Stromal cell of bone marrow (primary cell): Measurements from ENCODE around the gene NUP210L.

ENCODE experiments used
- DNase-seq: peaks from one replicate; pipeline ENCODE4 v3.0.0-alpha.2; 2012; ENCODE audit warnings: low read depth

NUP210L gene

GRCh38 chr1:153963850-153964331 lies 191.0 kb downstream of the NUP210L start:
- DNase-seq: no peak

GRCh38 chr1:153963030-153963849 lies 191.6 kb downstream of the NUP210L start, which contains the start of gene SLC39A1:
Gene SLC39A1 (minus strand): TSS chr1:153963537. CDS start chr1:153962715, 822 bp downstream.
- peak; percentile 93 for DNase-seq

DNA sequence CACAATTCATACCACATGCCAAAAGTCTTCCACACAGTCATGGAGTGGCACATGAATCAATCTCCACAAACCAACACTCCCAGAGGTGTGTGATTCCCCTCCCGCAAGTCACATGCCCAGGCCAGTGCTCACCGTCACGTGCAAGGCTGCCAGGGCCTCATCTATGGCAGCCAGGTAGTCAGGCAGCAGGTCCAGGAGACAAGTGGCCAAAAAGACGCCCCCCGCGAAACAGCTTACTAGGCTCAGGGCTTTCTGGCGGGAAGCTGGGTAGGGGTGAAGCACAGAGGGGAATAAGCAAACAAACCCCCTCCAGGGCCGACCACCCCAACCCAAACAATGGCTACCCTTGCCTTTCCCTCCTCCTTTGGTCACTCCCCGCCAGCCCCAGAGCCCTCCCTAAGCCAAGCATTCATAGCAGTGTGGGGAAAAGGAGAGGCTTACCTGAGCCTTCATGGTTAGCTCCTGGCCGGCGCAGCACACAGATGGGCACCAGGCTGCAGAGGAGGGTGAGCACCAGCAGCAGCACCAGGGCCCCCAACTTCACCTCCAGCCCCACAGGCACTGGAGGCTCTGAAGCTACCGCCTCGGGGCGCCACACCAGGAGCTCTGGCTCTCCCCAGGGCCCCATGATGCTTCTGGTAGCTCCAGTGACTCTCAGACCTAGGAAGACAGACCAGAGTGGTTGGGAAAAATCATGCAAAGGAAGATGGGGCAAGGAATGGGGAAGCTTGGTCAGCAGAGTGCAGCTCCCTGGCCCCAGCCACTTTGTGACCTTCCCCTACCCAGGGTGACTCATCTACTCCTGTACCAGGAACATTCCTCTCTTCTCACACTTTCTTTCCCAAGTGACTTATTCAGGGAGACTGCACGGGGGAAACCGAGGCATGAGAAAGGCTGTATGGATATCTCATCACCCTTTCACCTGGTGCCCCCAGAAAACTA lies 192.5 kb downstream of the NUP210L start:
- no peak for DNase-seq

- DNase-seq: no peak
These were observed 193.5 kb downstream of the NUP210L start for GRCh38 chr1:153961421-153961820.

- no peak for DNase-seq
These were observed 194.7 kb downstream of the NUP210L start for GRCh38 chr1:153960206-153960605.

DNA sequence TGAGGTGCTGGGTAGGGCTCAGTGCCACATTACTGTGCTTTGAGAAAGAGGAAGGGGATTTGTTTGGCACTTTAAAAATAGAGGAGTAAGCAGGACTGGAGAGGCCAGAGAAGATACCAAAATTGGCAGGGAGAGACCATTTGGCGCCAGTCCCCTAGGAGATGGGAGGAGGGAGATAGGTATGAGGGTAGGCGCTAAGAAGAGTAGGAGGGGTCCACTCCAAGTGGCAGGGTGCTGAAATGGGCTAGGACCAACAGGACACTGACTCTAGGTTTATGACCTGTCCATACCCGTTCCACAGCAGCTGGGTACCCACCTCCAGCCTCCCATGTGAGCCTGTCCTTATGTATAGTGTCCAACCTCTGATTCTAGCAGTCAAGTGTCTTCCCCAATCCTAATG lies 195.4 kb downstream of the NUP210L start:
- no peak for DNase-seq

GRCh38 chr1:153958961-153959260 lies 196.0 kb downstream of the NUP210L start:
- no peak for DNase-seq

DNA sequence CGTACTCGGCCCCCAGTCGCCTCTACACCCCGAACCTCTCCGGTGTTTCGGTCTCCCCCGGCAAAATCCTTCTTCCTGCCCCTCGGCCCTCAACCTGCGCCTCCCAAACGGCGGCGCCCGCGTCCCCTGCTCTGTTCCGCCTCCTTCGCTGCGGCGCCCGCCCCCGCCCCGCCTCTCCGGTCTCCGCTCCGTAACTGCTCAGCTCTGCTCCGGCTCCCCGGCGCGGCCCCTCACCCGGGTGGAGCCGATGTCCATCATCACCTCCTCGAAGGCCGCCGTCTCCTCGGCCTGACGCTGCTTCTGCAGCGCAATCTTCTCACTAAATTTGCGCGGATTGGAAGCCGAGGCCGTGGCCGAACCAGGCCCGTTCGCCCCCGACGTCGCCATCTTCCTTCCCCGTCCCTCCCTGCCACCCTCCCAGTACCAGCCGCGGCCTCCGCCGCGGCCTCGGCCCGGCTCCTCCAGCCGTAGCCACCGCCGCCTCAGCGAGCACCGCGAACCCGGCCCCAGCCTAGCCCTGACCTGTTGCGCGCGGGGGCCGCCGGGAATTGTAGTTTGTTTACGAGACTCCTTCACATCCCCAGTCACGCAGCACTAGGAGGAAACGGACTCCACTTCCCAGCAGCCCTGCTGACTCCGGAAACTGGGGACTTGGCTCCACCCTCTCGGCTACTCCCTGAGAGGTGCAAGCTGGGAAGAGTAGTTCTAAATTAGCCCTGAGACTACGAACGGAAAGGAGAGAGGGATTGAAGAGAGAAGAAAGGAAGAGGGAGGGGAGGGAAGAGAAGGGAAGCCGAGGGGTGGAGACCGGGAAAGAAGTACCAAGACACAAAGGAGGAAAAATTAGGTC lies 196.5 kb downstream of the NUP210L start, which contains the start of gene CRTC2:
TSS of gene CRTC2 (minus strand) at position 502 of the 850 bp plus-strand sequence. CDS start at position 387, 115 bp downstream.
- peak; percentile 99 for DNase-seq

DNA sequence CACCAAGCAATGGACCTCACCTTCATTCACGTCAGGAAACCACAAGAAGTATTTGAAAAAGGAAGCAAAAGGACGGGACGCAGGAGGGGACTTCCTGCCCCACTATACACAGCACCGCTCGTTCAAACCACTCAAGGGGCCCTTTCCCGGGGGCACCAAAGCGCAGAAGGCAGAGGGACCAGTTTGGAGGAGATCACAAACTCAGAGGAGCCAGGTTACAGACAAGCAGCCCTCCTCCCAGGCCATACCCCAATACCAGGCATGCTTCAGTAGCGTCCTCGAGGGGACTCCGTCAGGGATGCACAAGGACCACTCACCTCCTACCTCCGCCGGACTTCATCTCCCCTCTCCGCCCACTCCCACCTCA lies 197.1 kb downstream of the NUP210L start:
- no peak for DNase-seq

- DNase-seq: no peak
These were observed 197.7 kb downstream of the NUP210L start for GRCh38 chr1:153956997-153957715.

DNA sequence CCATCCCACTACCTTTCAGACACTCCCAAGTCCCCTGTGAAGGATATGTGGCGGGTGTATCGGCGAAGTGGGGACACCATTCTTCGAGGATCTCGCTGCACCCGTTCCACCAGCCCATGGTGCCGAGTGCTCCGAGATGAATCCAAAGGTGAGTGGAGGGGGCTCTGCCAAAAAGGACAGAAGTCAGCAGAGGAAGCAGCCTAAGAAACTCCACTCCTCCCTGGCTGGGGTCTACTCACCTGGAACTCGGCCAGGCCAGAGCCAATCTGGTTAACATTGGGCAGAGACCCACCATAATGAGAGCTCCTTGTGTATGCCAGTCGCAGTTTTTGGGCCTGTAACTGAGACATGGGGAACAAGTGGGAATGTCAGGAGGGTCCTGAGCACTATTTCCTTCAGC lies 200.0 kb downstream of the NUP210L start:
- DNase-seq: no peak

GRCh38 chr1:153953859-153954365 lies 201.0 kb downstream of the NUP210L start:
- no peak for DNase-seq

DNA sequence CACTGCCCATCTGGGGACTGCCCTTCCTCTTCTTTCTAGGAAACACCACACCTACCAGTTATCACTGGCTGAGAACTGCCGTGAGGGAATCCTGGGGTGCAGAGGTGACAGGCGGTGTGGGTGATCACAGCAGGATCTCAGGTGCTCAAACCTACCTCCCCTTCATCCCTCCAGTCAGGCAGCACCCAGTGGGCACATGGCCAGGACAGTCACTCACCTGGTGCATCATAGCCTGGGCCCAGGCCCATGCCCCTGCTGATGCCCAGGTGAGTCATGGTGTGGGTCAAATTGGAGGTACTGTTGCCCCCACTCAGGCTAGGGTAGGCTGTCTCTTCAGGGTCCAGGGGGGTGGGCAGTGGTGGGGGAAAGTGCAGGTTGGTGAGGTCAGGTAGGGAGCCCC lies 203.1 kb downstream of the NUP210L start:
- no peak for DNase-seq

- DNase-seq: no peak
These were observed 203.7 kb downstream of the NUP210L start for GRCh38 chr1:153951183-153951582.

DNA sequence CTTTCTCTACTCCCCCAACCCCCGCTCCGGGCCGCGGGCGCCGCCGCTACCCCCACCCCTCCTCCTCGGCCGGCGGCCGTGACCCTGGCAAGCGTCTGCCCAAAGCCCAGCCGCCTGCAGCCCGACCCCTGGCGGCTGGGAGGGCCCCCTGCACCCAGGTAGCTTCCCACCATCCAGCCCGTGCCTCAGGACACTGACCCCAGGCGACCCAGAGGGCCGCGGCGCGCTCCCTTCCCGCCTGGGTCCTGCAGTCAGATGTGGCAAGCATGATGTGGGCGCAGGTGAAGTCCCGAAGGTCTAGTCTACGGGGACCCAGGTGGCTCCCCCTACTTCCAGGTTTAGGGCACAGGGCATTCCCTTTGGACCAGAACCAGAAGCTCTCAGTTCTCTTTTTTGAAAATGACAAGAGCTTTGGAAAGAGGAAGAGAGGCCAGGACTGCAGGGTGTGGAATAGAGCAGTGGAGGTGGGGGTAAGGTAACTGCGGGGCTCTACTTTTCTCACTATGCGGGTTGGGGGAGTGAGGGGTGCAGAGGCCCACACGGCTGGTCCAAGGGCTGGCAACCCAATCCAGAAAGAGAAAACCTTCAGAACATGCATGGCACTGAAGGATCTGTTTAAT lies 208.1 kb downstream of the NUP210L start, which contains the start of gene DENND4B:
TSS of gene DENND4B (minus strand) at position 97 of the 620 bp plus-strand sequence. CDS start 2,344 bp downstream, outside the sequence.
- peak; percentile 59 for DNase-seq

DNA sequence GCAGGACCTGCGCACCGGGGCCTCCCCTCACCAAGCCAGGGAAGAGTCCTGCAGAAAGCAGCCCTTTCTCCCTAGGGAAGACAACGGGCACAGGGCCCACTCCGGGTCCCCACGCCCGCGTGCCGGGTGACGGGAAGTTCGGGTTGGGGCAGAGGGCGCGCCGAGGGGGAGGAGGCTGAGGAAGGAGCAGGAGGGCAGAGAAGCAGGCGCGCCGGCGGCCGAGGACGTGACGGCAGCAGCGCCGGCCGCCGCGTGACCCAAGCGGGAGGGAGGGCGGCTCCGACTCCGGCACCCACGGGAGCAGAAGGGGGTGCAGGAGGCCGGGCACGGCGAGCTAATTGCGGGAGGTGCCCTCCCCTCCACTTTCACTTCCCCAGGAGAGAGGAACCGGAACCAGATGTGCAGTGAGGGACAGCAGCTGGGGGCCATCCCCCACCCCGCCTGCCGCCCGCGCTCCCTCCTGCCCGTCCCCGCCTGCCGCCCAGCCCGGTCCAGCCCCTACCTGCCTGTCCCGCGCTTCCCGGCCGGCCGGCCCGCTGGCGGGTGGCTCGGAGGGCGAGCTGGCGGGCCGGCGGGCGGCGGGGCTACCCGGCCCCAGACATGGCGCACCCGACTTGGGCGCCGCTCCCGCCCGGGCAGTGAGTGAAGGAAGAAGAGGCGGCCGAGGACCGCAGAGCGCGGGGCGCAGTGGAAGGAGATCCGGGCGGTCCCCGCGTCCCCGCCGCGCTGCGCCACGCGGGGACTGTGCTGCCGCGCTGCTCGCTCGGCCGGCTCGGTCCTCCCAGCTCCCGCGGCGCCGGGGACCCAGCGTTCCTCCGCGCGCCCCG lies 208.9 kb downstream of the NUP210L start:
- peak; percentile 56 for DNase-seq

DNA sequence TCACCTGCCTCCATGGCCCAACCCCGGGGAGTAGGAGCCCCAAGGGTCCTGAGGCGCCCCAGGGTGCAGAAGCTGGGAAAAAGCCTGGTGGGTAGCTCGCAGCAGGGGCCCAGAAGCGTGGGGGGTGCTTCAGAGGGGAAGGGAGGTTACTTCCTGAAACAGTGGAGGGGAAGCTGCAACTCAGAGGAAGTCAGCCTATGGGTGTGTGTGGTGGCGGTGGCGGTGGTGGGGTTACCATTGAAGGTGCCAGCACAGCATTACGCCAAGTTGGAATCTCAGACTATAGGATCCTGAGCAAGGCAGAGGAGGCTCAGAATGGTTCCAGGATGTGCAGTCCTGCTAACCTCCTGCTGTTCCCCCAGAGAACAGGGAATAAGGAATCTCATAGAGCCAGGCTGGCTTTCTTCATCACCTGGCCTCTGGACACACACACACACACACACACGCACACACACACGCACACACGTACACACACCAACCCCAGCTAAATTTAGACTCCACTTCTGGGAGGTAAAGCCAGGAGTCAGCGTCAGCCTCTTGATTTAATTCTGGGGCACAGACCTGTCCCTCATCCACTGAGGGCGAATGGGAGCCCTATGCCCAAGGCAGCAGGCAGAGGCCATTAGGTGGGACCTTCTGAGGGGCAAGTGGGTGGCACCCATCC lies 209.6 kb downstream of the NUP210L start:
- DNase-seq: no peak

DNA sequence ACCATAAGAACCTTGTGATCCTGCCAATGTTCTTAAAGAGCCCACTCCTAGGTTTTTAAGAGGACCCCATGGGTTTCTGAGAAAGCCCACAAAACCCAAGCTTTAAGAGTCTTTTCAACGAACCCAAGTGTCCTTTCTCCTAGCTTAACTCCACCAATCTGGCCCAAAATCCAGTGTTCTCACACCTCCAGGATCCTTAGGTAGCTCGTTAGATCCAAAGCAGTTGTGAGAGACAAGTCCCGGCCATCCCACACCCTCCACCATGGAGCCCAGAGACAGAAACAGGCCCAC lies 210.1 kb downstream of the NUP210L start:
- no peak for DNase-seq
